ENCODE data around the gene DAB1.

DAB1 gene

GRCh38 chr1:57410508-57410907, 13.4 kb downstream of the DAB1 start:
- DNase-seq = no peak

GRCh38 chr1:57407928-57408327, 15.9 kb downstream of the DAB1 start:
- no peak for DNase-seq

- DNase-seq = no peak
Measured at GRCh38 chr1:57406428-57406970, 17.4 kb downstream of the DAB1 start.

- DNase-seq = no peak
Measured at GRCh38 chr1:57404884-57405283, 19.0 kb downstream of the DAB1 start.

- no peak for DNase-seq
Measured at GRCh38 chr1:57403201-57403600, 20.7 kb downstream of the DAB1 start.

GRCh38 chr1:57401671-57402070, 22.2 kb downstream of the DAB1 start:
- DNase-seq = no peak

GRCh38 chr1:57400048-57400447, 23.8 kb downstream of the DAB1 start:
- DNase-seq = no peak

GRCh38 chr1:57393058-57393584, 30.7 kb downstream of the DAB1 start:
- DNase-seq = no peak

- DNase-seq = no peak
Measured at GRCh38 chr1:57385336-57385735, 38.5 kb downstream of the DAB1 start.

- no peak for DNase-seq
Measured at GRCh38 chr1:57384901-57385300, 39.0 kb downstream of the DAB1 start.

GRCh38 chr1:57384284-57384683, 39.6 kb downstream of the DAB1 start:
- no peak for DNase-seq

- DNase-seq = no peak
Measured at GRCh38 chr1:57381871-57382270, 42.0 kb downstream of the DAB1 start.

- no peak for DNase-seq
Measured at GRCh38 chr1:57381426-57381825, 42.4 kb downstream of the DAB1 start.

GRCh38 chr1:57380923-57381322, 42.9 kb downstream of the DAB1 start:
- DNase-seq = no peak

GRCh38 chr1:57378534-57378933, 45.3 kb downstream of the DAB1 start:
- no peak for DNase-seq

GRCh38 chr1:57377339-57378139, 46.3 kb downstream of the DAB1 start:
- no peak for DNase-seq

GRCh38 chr1:57376041-57376440, 47.8 kb downstream of the DAB1 start:
- DNase-seq = no peak

GRCh38 chr1:57369889-57370288, 54.0 kb downstream of the DAB1 start:
- DNase-seq = no peak

GRCh38 chr1:57367945-57368344, 55.9 kb downstream of the DAB1 start:
- no peak for DNase-seq

- DNase-seq = no peak
Measured at GRCh38 chr1:57363643-57364042, 60.2 kb downstream of the DAB1 start.

GRCh38 chr1:57363165-57363564, 60.7 kb downstream of the DAB1 start:
- no peak for DNase-seq

- no peak for DNase-seq
Measured at GRCh38 chr1:57362480-57362879, 61.4 kb downstream of the DAB1 start.

GRCh38 chr1:57361516-57361915, 62.3 kb downstream of the DAB1 start:
- no peak for DNase-seq

GRCh38 chr1:57360846-57361407, 62.9 kb downstream of the DAB1 start:
- no peak for DNase-seq

All from SHP77 treated with DMSO at 0.1 percent for 48 hours (cell line).